ENCODE measurements around the gene MAN1A2. TPM values are rescaled to one million over a fixed set of nuclear protein-coding genes. Genes with fewer than 3 reads are reported as not detected.
"Not testable (repeated sequence)": the region's sequence is repeated elsewhere in the genome, so short reads cannot be mapped to it uniquely, and the experiment has no call there.

Gene MAN1A2
- total RNA-seq, 1 donor from 2014 or later, result 129 TPM

DNA sequence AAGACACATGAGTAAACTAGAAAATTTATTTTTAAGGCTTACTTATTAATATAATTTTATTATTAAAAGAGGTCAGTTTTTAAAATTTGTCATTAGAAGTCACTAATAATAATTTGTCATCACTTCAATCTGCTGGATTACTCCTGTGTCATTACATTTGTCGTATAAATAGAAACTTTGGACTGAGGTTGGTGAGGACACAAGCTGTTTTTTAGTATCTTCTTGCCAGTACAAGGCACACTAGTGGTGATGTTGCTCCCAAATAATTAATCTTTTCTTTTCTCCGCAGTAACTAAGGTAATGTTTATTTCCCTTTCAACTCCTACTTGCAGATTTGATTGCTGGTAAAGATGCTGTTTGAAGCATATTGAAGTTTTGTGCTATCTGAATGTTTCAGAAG is 179.2 kb downstream of the MAN1A2 start:
- no peak for FAIRE-seq
- no peak for DNase-seq (ENCODE audit: low spot score in 2 of 2)

- FAIRE-seq, result no peak
- no peak for DNase-seq (ENCODE audit: low spot score in 2 of 2)
Measured at GRCh38 chr1:117553471-117553870, 186.2 kb downstream of the MAN1A2 start.

DNA sequence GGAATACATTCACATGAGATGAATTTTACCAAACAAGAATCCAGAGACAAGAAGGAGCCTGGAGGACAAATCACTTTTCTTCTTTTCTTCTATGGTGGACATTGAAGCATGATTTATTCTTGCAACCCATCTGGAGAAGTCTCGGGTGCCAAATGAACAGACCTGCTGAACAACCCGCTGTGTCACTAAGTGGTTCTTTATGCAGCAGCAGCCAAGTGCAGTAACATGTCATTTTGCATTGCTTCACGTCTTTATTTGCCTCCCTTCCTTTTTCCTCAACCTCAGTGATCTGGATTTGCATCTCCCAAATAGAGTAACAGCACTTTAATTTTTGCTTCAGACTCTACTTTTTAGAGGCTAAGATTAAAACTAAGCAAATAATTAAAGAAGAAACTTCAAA is 188.6 kb downstream of the MAN1A2 start:
- FAIRE-seq (no peak), DNase-seq (ENCODE audit: low spot score in 2 of 2) (no peak)

- DNase-seq (ENCODE audit: low spot score in 2 of 2) (no peak), FAIRE-seq (no peak)
Measured at GRCh38 chr1:117556341-117556740, 189.1 kb downstream of the MAN1A2 start.

- no peak for FAIRE-seq
Measured at GRCh38 chr1:117556976-117557375, 189.7 kb downstream of the MAN1A2 start.

DNA sequence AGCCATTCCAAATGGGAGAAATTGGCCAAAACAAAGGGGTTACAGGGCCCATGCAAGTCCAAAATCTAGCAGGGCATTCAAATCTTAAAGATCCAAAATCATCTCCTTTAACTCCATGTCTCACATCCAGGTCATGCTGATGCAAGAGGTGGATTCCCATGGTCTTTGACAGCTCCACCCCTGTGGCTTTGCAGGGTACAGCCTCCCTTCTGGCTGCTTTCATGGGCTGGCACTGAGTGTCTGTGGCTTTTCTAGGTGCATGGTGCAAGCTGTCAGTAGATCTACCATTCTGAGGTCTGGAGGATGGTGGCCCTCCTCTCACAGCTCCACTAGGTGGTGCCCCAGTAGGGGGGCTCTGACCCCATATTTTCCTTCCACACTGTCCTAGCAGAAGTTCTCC is 191.2 kb downstream of the MAN1A2 start:
- FAIRE-seq; DNase-seq (ENCODE audit: low spot score in 2 of 2): not testable (repeated sequence)

More at GRCh38 chr1:117556976-117557375, 189.7 kb downstream of the MAN1A2 start:
- DNase-seq (ENCODE audit: low spot score in 2 of 2), result no peak

DNA sequence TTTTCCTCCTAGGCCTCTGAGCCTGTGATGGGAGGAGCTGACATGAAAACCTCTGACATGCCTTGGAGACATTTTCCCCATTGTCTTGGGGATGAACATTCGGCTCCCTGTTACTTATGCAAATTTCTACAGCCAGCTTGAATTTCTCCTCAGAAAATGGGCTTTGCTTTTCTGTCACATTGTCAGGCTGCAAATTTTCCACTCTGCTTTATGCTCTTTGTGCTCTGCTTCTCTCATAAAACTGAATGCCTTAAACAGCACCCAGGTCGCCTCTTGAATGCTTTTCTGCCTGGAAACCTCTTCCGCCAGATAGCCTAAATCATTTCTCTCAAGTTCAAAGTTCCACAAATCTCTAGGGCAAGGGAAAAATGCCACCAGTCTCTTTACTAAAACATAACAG is 191.9 kb downstream of the MAN1A2 start:
- FAIRE-seq, result no peak
- DNase-seq (ENCODE audit: low spot score in 2 of 2), result no peak

- DNase-seq (ENCODE audit: low spot score in 2 of 2) (no peak), FAIRE-seq (no peak)
Measured at GRCh38 chr1:117559985-117560384, 192.7 kb downstream of the MAN1A2 start.

DNA sequence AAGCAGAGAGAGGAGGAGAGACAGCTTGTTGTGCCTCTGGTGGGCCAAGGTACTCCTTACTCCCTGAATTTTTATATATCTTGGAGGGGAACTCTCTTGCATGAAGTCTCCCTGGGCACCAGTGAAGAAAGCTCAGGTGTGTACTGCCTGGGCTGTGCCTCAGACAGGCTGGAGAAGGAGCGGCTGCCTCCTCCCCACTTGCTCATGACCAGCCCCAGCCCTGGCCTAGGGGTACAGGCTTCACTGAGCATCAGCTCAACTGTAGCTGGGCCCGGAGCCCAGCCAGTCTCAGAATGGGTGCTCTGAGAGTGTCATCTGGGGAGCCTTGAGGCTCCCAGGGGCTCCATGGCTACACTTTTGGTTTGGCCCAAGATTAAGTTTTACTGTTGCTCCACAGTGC is 193.8 kb downstream of the MAN1A2 start:
- FAIRE-seq (no peak), DNase-seq (ENCODE audit: low spot score in 2 of 2) (no peak)

DNA sequence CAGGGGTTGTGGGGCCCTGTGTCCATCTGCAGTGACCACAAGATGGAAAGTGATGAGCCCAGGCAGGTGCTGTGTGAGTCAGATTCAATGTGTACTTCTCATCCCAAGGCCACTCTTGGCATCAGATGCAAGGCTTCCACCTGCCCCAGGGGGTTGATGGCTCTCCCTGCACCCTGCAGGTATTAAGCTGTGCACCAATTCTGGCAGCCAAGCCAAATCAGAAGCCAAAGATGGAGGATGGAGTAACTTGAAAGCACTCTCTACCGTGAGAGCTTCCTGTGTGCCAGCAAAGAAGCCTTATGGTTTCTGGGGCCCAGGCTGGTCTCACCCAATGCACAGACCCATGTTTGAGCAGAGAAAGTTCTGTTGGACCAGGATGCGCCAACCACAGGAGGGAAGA is 194.3 kb downstream of the MAN1A2 start:
- DNase-seq (ENCODE audit: low spot score in 2 of 2), result no peak

DNA sequence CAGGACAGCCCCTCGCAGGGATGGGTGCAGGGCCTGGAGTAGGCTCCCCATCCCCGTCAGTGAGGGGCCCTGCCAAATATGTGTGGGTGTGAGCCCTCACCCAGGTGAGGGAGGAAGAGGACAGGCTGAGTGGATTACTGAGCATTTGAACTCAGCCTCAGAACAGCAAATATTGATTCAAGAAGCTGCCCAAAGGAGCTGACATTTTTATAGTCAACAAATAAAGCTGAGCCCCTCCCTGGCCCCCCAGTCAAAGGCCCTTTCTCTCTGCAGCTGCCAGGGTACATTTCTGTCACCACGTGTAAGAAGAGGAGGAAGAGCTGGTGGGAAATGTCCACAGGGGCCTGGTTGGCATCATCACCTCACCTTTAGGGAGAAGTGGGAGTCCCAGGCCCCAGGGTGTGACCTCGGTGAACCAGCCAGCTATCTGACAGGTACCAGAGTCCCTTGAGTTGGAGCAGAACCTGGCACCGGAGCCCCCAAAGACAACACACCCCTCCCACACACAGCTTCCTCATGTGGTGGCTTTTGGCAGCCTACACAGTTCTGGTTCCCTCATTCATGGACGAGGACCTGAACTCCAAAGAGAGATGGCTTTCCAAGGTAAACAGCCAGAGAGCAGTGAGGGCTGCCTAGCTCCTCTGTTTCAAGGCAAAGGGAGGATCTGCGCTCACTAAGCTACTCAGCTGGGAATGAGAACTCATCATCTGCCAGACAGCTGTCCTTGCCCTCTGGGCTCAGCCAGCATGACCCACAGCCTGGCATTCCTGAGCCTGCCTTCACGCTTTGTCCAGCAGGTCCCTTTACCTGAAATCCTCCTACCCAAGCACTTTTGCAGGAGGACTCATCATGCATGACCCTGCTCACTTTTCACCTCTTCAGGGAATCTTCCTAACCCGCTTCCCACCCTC is 195.6 kb downstream of the MAN1A2 start:
- FAIRE-seq, result no peak

More for the DNA sequence above, 194.3 kb downstream of the MAN1A2 start:
- no peak for FAIRE-seq

GRCh38 chr1:117563492-117563875 is 196.2 kb downstream of the MAN1A2 start:
- FAIRE-seq (no peak), DNase-seq (ENCODE audit: low spot score in 2 of 2) (no peak)

More for the DNA sequence above, 195.6 kb downstream of the MAN1A2 start:
- DNase-seq (ENCODE audit: low spot score in 2 of 2), result no peak

DNA sequence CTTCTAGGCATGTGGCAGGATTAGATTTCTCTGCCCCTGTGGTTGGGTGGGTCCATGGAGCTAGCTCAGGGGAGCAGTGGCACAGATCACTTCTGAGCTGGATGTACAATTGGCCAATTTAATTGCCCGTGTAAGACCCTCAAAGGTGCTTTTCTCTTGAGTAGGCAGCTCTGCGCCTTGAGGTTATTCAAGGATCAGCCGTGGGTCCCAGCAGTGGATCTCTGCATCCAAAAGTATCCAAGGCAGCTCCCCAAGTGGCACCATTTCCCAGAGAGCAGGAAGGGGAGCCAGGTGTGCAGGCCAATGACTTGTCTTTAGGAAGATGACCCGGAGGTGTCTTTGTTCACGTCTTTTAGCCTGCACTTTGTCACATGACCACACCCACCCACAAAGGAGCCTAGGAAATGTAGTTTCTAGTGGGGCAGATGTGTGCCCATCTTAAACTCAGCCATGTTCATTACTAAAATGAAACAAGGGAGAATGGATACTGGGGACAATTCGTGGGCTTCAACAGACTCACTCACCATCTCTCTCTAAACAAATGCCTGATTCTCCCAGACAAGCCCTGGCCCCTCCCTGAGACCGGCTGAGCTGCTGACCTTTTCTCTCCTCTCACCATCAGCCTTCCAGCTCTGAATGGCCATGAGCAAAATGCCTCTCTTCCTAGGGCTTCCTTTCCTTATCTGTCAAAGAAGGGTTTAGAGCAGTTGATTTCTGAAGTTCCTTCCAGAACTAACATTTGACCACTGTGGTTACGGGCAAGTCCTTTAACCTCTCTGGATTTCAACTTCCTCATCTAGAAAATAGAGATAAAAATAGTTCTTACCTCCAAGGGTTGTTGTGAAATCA is 197.2 kb downstream of the MAN1A2 start:
- no peak for DNase-seq (ENCODE audit: low spot score in 2 of 2)
- FAIRE-seq, result no peak

- FAIRE-seq (no peak), DNase-seq (ENCODE audit: low spot score in 2 of 2) (no peak)
Measured at GRCh38 chr1:117565076-117565556, 197.9 kb downstream of the MAN1A2 start.

DNA sequence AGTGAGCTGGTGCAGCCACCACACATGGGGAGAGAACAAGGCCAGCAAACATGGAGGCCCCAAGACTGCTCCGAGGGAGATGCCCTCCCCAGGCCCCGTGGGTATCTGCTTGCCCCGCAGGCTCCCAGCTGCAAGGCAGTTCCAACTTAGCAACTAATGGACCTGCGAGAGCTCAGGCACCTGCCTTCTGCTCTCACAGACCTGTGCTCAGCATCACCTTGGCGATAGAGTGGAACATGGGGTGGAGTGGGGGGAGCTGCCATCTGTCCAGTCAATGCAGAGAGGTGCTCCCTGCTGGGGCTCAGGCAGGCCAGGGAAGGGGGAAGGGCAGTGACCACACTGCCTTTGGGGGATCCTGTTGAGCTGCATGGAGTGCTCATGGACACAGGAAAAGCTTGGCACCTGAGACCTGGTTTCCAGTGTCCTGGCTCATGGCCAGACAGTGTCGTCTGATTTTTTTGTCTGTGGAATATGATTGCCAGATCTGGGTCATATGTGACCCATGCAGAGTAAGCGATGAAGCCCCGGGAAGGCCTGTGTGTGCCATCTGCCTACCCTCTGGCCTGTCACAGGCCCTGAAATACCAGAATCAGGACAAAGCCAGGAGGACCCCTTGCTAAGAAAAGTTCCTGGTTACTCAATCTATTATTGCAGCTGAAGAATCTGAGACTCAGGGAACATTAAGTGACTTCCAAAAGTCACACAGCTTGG is 198.7 kb downstream of the MAN1A2 start:
- DNase-seq (ENCODE audit: low spot score in 2 of 2) (no peak), FAIRE-seq (no peak)

DNA sequence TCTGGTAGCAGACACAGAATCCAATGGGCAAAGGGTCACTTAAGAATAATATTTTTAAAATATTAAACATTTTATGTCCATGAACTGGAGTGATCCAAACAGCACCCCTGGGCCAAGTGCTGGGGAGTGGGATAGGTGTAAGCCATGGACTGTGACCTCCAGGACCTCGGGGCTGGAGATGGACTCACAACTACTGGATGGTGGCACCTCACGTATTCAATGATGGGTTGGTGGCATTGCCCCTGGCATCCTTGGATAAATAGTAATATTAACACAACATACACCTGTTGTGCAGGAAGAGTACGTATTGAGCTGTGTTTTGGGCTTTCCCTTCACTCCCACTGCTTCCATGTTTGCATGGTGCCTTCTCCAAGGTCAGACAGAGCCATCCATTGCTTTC is 199.3 kb downstream of the MAN1A2 start:
- DNase-seq (ENCODE audit: low spot score in 2 of 2), result no peak
- no peak for FAIRE-seq

GRCh38 chr1:117567435-117567834 is 200.2 kb downstream of the MAN1A2 start:
- FAIRE-seq (no peak), DNase-seq (ENCODE audit: low spot score in 2 of 2) (no peak)

- FAIRE-seq, result no peak
- DNase-seq (ENCODE audit: low spot score in 2 of 2), result no peak
Measured at GRCh38 chr1:117567976-117568375, 200.7 kb downstream of the MAN1A2 start.

DNA sequence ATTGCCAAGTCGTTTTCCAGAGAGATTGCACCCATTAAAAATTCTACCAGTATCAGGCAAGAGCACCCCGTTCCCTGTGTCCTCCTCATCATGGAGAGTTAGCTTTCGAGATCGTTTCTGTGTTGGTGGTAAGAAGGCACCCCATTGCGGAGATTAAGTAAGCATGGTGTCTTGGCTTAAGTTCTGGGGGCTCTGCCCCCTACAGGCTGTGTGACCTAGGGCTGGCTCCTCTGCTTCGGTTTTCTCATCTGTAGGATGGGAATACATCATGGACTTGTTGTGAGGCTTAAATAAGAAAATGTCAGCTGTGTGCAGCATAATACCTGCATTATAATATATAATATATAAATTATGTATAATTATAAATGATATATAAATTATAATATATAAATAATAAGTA is 201.8 kb downstream of the MAN1A2 start:
- FAIRE-seq (no peak), DNase-seq (ENCODE audit: low spot score in 2 of 2) (no peak)

DNA sequence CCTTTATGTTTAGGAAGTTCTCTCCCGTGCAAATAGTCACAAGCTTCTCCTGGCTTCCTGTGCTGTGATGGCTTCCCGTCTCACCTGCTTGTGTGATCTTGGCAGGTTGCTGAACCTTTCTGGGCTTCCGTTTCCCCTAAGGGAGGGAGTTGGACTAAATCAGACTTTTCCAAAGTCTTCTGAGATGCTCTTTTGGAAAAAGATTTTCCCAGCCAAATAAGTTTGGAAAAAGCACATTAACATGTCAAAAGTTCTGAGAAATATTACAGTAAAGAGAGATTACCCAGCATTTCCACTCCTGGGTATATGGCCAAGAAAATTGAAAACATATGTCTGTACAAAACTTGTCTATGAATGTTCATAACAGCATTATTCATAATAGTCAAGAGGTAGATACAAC is 202.6 kb downstream of the MAN1A2 start:
- no peak for DNase-seq (ENCODE audit: low spot score in 2 of 2)
- no peak for FAIRE-seq

DNA sequence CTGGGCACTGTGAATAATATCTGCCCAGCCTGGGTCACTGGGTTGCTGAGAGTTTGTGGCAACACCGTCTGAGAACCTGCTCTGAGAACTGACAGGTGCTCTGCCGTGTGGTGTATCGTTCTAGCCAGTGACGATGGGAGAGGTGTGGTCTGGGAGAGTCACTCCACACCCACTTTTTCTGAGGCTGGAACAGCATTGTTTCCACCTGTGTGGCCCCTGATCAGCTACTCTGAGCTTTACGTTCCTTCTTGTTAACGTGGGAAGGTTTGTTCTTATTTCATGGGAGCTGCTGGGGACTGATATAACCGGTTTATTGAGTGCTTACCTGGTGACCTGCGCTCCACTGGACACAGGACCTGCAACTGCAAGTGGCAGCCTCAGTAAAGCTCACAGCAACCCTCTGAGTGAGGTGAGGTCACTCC is 203.8 kb downstream of the MAN1A2 start:
- FAIRE-seq (no peak), DNase-seq (ENCODE audit: low spot score in 2 of 2) (no peak)

All from frontal cortex (tissue), 4 donors.